COLO829 (cell line): Measurements from ENCODE around the gene ATP5ME.
"Not testable (repeated sequence)": the region's sequence is repeated elsewhere in the genome, so short reads cannot be mapped to it uniquely, and the experiment has no call there.

Experiments
- DNase-seq: peaks from one replicate; pipeline ENCODE4 v3.0.0; 2012; ENCODE audit warnings: low spot score

ATP5ME gene

GRCh38 chr4:683982-684622 is 10.0 kb upstream of the ATP5ME start:
- no peak for DNase-seq

- DNase-seq: no peak
These were observed 9.3 kb upstream of the ATP5ME start for GRCh38 chr4:683247-683897.

- DNase-seq: no peak
These were observed 8.6 kb upstream of the ATP5ME start for GRCh38 chr4:682490-683172.

GRCh38 chr4:681736-682451 is 7.8 kb upstream of the ATP5ME start:
- DNase-seq: no peak

GRCh38 chr4:680928-681645 is 7.0 kb upstream of the ATP5ME start:
- no peak for DNase-seq

- DNase-seq: no peak
These were observed 6.5 kb upstream of the ATP5ME start for GRCh38 chr4:680551-680927.

- no peak for DNase-seq
These were observed 6.0 kb upstream of the ATP5ME start for GRCh38 chr4:680091-680490.

GRCh38 chr4:679629-680028 is 5.6 kb upstream of the ATP5ME start:
- no peak for DNase-seq

- no peak for DNase-seq
These were observed 5.0 kb upstream of the ATP5ME start for GRCh38 chr4:679104-679481.

- no peak for DNase-seq
These were observed 4.4 kb upstream of the ATP5ME start for GRCh38 chr4:678331-679103.

GRCh38 chr4:677431-678293 is 3.6 kb upstream of the ATP5ME start:
- no peak for DNase-seq

GRCh38 chr4:676871-677235 is 2.8 kb upstream of the ATP5ME start:
- no peak for DNase-seq

- no peak for DNase-seq
These were observed 2.1 kb upstream of the ATP5ME start for GRCh38 chr4:675980-676870.

- no peak for DNase-seq
These were observed 1.2 kb upstream of the ATP5ME start for GRCh38 chr4:675036-675882.

GRCh38 chr4:673349-674091 is 556 bp downstream of the ATP5ME start:
- DNase-seq: no peak

GRCh38 chr4:671769-672168 is 2.3 kb downstream of the ATP5ME start:
- no peak for DNase-seq

- not testable (repeated sequence) for DNase-seq
These were observed 4.1 kb downstream of the ATP5ME start for GRCh38 chr4:669806-670559.
